Loucy (cell line): ENCODE measurements around the gene SLCO4A1.

Experiments used
- H2AFZ ChIP-seq: fragments of 200-600 bp; sonication (generic); 2 replicates; pipeline ENCODE4 v1.6.0; 2016; ENCODE audit warnings: antibody characterized with exemption, mild to moderate bottlenecking, low read length, moderate library complexity
- H3F3A ChIP-seq: fragments of 200-600 bp; 2 replicates; pipeline ENCODE4 v1.6.0; 2016; ENCODE audit warnings: antibody characterized with exemption, low read depth, mild to moderate bottlenecking
- H3K27me3 ChIP-seq: fragments of 200-600 bp; sonication (generic); 2 replicates; pipeline ENCODE4 v1.6.1; 2014; ENCODE audit warnings: low read length, mild to moderate bottlenecking; ENCODE audit not compliant: insufficient read depth, poor library complexity, severe bottlenecking
- H3K36me3 ChIP-seq: fragments of 200-600 bp; sonication (generic); 2 replicates; pipeline ENCODE4 v1.6.1; 2016; ENCODE audit warnings: low read length; ENCODE audit not compliant: insufficient read depth
- H3K4me1 ChIP-seq: fragments of 200-600 bp; sonication (generic); 2 replicates; pipeline ENCODE4 v1.5.1; 2014; ENCODE audit warnings: low read length, mild to moderate bottlenecking; ENCODE audit not compliant: insufficient read depth, poor library complexity, severe bottlenecking
- H3K4me2 ChIP-seq: fragments of 200-600 bp; sonication (generic); 2 replicates; pipeline ENCODE4 v1.6.0; 2014; ENCODE audit warnings: antibody characterized with exemption, low read length, low read depth, mild to moderate bottlenecking; ENCODE audit not compliant: poor library complexity, severe bottlenecking
- H3K4me3 ChIP-seq: fragments of 200-600 bp; sonication (generic); 2 replicates; pipeline ENCODE4 v1.5.1; 2014; ENCODE audit warnings: low read length, mild to moderate bottlenecking, mixed read lengths; ENCODE audit not compliant: poor library complexity, severe bottlenecking
- H3K79me2 ChIP-seq: fragments of 200-600 bp; sonication (generic); 2 replicates; pipeline ENCODE4 v1.6.1; 2014; ENCODE audit warnings: low read length; ENCODE audit not compliant: insufficient read depth
- H3K9ac ChIP-seq: fragments of 200-600 bp; sonication (generic); 2 replicates; pipeline ENCODE4 v1.6.0; 2014; ENCODE audit warnings: mild to moderate bottlenecking, low read depth, low read length, moderate library complexity; ENCODE audit not compliant: poor library complexity, severe bottlenecking
- H3K9me2 ChIP-seq: fragments of 200-600 bp; sonication (generic); replicated peaks from 2 replicates; pipeline ENCODE4 v1.6.1; 2016; ENCODE audit warnings: low read depth, low read length, mixed read lengths
- H3K9me3 ChIP-seq: fragments of 200-600 bp; sonication (generic); 2 replicates; pipeline ENCODE4 v1.6.1; 2014; ENCODE audit warnings: mild to moderate bottlenecking, antibody characterized with exemption, low read length, low read depth; ENCODE audit not compliant: insufficient read depth
- H4K20me1 ChIP-seq: fragments of 200-600 bp; sonication (generic); 2 replicates; pipeline ENCODE4 v1.6.0; 2014; ENCODE audit warnings: antibody characterized with exemption, low read length, mild to moderate bottlenecking; ENCODE audit not compliant: insufficient read depth, poor library complexity, severe bottlenecking
- CTCF ChIP-seq: fragments of 200-600 bp; sonication (generic); conservative IDR thresholded peaks from 2 replicates; pipeline ENCODE4 v1.5.1; 2014; ENCODE audit warnings: mild to moderate bottlenecking, antibody characterized with exemption, low read length
- EZH2phosphoT487 ChIP-seq: fragments of 200-600 bp; IDR thresholded peaks from 2 replicates; pipeline ENCODE4 v1.6.1; 2018; ENCODE audit warnings: antibody characterized with exemption, mild to moderate bottlenecking, moderate library complexity, borderline replicate concordance

Gene SLCO4A1

GRCh38 chr20:62596921-62597320 is 45.4 kb upstream of the SLCO4A1 start:
- TF ChIP-seq EZH2phosphoT487 (no peak), CTCF (no peak)
- Histone ChIP-seq H2AFZ (no peak overlapping the region), H3K4me2 (no peak overlapping the region), H3K4me3 (no peak overlapping the region), H3K9me2 (no peaks in the 10 kb centered on the region), H4K20me1 (peaks cover 4% of the 10 kb centered on the region), H3K9ac (no peak overlapping the region), H3K36me3 (no peaks in the 10 kb centered on the region), H3K79me2 (peaks cover 26% of the 10 kb centered on the region), H3F3A (no peaks in the 10 kb centered on the region), H3K4me1 (peaks cover 21% of the 10 kb centered on the region), H3K27me3 (no peaks in the 10 kb centered on the region), H3K9me3 (no peaks in the 10 kb centered on the region)

GRCh38 chr20:62597416-62598115 is 44.7 kb upstream of the SLCO4A1 start:
- H3K4me3 ChIP-seq: no peak overlapping the region
- peaks cover 4% of the 10 kb centered on the region for H4K20me1 ChIP-seq
- TF ChIP-seq CTCF (no peak), EZH2phosphoT487 (no peak)
- H3K9me2 ChIP-seq: no peaks in the 10 kb centered on the region
- no peak overlapping the region for H3K9ac ChIP-seq
- H3F3A ChIP-seq: no peaks in the 10 kb centered on the region
- no peak overlapping the region for H3K4me2 ChIP-seq
- peaks cover 26% of the 10 kb centered on the region for H3K4me1 ChIP-seq
- no peak overlapping the region for H2AFZ ChIP-seq
- no peaks in the 10 kb centered on the region for H3K36me3 ChIP-seq
- H3K79me2 ChIP-seq: peaks cover 32% of the 10 kb centered on the region
- no peaks in the 10 kb centered on the region for H3K27me3 ChIP-seq
- H3K9me3 ChIP-seq: no peaks in the 10 kb centered on the region

- H3K79me2 ChIP-seq: peaks cover 32% of the 10 kb centered on the region
- H3K9me2 ChIP-seq: no peaks in the 10 kb centered on the region
- H3K4me2 ChIP-seq: no peak overlapping the region
- no peak overlapping the region for H2AFZ ChIP-seq
- TF ChIP-seq EZH2phosphoT487 (no peak), CTCF (no peak)
- H3K27me3 ChIP-seq: no peaks in the 10 kb centered on the region
- peaks cover 4% of the 10 kb centered on the region for H4K20me1 ChIP-seq
- no peak overlapping the region for H3K4me3 ChIP-seq
- H3F3A ChIP-seq: peaks cover 5% of the 10 kb centered on the region; the same call in 1 of the 2 replicates
- peaks cover 36% of the 10 kb centered on the region for H3K4me1 ChIP-seq
- H3K9ac ChIP-seq: no peak overlapping the region
- H3K9me3 ChIP-seq: no peaks in the 10 kb centered on the region
- H3K36me3 ChIP-seq: no peaks in the 10 kb centered on the region
These were observed 43.5 kb upstream of the SLCO4A1 start for GRCh38 chr20:62598761-62599194.
